A549 treated with RU486 at 1 μM for 4 hours (cell line): ENCODE data around the gene ACOT11. TPM values are rescaled to one million over a fixed set of nuclear protein-coding genes. Genes with fewer than 3 reads are reported as not detected.

ENCODE experiments used
- total RNA-seq: library from RNA; stranded (reverse); fragments of 200-300 nt; extraction: Qiagen RNA extraction; gene quantifications from 5 replicates; pipeline ENCODE4 v1.2.3, GENCODE V29; 2022; ENCODE audit warnings: low read depth

ACOT11 gene
- 1.8 to 2.6 TPM (median 1.9 TPM) in 5 replicates for total RNA-seq

DNA sequence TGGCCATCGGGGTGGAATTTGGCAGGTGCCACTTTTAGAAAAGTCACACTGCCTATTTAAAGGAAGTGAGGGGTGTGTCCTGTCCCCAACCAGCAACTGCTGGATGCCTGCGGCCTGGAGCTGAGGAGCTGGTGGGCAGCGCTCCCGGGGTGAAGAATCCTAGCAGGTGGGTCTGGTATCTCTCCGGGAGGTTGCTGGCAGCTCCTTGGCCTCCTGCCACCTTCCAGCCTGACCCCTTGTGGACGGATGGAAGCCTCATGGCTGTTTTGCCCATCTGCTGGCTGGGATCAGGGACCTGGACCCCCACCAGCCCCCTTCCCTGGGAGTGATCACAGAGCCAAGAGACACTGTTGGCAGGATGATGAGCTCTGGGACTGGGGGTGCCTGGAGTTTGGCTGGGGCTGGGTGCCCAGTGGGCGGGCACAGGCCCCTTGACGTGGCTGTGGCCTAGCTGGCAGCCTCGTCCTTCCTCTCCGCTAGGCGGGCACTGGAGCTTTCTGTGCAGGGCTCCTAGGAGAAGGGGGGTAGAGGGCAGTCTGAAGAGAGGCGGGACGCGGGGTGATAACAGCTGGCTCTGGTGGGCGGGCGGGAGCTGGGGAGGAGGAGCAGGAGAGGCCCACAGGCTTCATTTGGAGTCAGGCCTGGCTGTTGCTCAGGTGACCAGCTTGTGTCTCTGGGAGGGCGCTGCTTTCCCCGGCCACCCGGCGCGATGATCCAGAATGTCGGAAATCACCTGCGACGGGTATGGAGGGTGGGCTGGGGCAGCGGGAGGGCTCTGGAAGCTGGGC is at the start of gene ACOT11:
TSS of gene ACOT11 (plus strand) at position 628 of the 788 bp plus-strand sequence. CDS start at position 710, 82 bp downstream.

DNA sequence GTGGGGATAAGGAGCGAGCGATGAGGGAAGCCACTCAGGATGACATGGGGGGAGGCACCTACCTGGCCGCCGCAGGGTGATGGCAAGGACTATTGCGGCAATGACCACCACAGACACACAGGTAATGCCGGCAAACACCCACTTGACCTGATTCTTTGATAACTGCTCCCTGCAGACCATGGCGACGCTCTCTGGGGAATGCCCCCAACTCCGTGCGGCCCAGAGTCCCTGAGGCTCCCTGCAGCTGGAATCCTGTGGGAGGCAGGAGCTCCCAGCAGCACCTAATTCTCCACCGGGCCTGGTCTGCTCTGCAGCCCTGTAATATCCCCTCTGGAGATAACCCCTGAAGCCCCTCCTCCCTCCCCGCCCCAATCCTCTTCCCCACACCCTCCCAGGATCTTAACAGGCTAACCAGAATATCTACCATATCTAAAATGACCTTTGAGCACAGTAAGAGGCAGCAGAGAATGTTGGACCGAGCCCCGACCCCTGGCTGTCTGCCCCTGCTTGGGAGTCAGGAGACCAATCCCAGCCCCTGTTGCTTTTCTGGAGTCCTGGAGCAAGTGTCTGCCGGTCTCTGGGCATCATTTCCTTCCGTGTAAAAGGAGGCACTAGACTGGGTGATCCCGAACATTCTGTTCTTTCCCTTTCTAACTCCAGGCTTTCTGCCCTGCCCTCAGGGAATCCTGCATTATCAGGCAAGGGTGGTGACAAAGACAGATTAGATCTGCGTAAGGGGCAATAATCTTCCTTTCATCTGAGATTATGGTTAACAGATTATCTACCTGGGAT is 75.4 kb downstream of the ACOT11 start, which contains the start of gene FAM151A:
TSS of gene FAM151A (minus strand) at position 310 of the 792 bp plus-strand sequence. CDS start at position 180, 130 bp downstream.

DNA sequence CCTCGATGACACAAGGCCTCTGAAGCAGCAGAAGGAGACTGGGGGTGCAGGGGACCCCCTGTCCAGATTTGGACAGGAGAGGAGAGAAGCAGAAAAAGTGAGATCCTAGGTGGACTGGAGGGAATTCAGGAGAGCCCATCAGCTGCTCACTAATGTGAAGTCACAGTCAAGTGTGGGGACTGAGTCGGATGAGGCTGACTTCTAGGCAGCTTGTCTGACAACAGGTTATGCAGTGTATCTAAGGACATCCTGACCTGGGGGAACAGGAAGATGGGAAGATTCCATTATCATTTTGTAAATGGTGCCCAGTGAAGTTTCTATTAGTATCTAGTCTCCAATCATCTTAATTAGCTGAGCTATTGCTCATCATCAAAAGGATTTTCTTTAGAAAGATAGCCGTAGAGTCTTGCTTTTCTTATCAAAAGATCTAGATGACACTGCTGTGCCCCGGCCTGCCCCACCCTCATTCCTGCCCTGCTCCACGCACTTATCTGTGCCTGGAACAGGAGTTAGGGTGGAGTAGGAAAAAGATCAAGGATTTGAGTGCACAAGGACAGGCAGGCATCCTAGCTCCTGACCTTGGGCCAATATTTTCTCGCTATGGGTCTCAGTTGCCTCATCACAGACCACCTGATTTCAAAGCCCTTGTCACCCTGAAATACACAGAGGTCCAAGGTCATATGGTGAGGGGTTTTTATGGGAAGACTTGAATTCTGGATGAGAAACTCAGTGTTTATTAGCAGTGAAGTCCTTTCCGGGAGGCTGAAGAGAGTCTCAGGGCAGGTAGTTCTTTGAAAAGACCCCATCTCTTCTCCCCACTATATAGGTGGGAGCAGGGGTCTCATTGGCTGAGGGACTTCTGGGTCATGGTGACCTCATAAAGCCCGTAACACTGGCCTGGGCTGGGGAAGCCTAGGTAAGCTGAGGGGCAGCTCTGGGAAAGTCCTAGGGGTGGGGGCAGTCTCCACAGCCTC is 93.1 kb downstream of the ACOT11 start, which contains the start of gene MROH7:
TSS of gene MROH7 (plus strand) at position 924 of the 974 bp plus-strand sequence. CDS start 11,141 bp downstream, outside the sequence.

Other genes with a start within 250 kb of the ACOT11 start
- gene SSBP3, start 141.8 kb upstream of the ACOT11 start, total RNA-seq = 7.6 to 9.8 TPM (median 8.8 TPM) in 5 replicates
- not detected in 5 replicates for gene FAM151A, start 75.3 kb downstream of the ACOT11 start, total RNA-seq
- gene MROH7, start 93.6 kb downstream of the ACOT11 start, total RNA-seq = not detected in 5 replicates
- gene TTC4, start 167.6 kb downstream of the ACOT11 start, total RNA-seq = 26.6 to 40.9 TPM (median 30.2 TPM) in 5 replicates
- gene PARS2, start 216.3 kb downstream of the ACOT11 start, total RNA-seq = 3.8 to 5.0 TPM (median 4.4 TPM) in 5 replicates